GM18951 (cell line): ENCODE measurements around the gene CITED4.

Experiments used
- POLR2A ChIP-seq: IDR thresholded peaks from 4 replicates; pipeline ENCODE4 v1.6.1; 2011; ENCODE audit warnings: mild to moderate bottlenecking; ENCODE audit not compliant: insufficient read length, insufficient read depth; ENCODE audit errors: extremely low read depth
- in situ Hi-C: fragments of 300-500 bp; cut with MboI; formaldehyde crosslinking; loops from one replicate; pipeline ENCODE4 v1.12.0; 2022; ENCODE audit warnings: low sequenced_read_pairs, mixed read lengths, inconsistent platforms; ENCODE audit not compliant: unreplicated experiment

The CITED4 gene

DNA sequence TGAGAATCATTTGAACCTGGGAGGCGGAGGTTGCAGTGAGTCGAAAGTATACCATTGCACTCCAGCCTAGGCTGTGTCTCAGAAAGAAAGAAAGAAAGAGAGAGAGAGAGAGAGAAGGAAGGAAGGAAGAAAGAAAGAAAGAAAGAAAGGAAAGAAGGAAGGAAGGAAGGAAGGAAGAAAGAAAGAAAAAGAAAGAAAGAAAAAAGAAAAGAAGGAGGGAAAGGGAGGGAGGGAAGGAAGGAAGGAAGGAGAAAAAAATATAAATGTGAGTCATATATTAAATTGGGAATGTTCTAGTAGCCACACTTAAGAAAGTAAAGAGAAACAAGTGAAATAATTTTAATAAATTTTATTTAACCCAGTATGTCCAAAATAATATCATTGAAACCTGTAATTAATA, 16.7 kb upstream of the CITED4 start:
- TF ChIP-seq POLR2A = no peak
- in situ Hi-C loops = no loop called here

DNA sequence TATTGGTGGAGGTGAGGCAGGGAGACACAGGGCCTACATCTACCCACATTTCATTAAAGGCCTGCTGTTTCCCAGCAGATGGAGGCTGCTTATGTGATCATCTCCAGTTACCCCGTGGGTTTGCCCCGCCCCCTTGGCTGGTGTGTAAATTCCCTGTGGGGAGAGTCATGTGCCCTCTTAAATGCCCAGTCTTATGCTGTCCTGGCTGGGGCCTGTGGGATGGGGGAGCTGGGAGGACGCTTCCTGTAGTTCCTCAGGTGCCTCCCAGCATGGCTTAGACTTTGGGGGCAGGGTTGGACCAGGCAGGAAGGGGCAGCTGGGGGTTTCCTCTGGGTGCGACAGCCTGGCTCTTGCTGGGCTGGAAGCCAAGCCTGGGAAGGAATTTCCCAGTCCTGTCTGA, 15.5 kb upstream of the CITED4 start:
- in situ Hi-C loops = no loop called here
- no peak for TF ChIP-seq POLR2A

DNA sequence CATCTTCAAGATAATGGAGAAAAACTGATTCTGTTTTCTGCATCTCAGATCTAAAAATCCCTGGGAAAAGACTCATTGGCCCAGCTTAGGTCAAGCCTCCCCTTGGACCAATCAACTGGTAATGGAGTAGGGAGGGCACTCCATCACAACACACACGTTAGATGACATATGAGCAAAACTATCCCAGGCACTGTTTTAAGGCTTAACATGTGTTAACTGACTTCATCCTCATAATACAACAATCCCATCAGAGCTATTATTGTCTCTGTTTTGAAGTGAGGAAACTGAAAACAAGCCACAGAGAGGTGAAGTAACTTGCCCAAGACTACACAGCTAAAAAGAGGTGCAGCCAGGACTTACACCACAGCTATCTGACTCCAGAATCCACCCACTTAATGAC, 14.7 kb upstream of the CITED4 start:
- TF ChIP-seq POLR2A = no peak
- in situ Hi-C loops = no loop called here

DNA sequence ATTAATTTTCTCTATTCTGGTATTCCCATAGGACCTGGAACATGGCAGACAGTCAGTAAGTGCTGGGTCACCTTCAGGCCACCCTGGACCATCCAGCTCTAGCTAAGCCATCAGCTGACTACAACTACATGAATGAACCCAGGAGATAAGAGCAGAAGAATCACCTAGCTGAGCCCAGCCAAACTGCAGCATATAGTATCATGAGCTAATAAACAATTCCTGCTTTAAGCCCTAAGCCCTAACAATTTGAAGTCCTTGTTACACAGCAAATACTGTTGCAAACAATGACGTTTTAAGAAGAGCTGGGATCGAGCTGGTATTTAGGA, 14.2 kb upstream of the CITED4 start:
- in situ Hi-C loops = no loop called here
- TF ChIP-seq POLR2A = no peak

GRCh38 chr1:40873863-40874472, 11.8 kb upstream of the CITED4 start:
- in situ Hi-C loops = no loop called here
- no peak for TF ChIP-seq POLR2A

GRCh38 chr1:40872276-40872675, 10.1 kb upstream of the CITED4 start:
- in situ Hi-C loops = no loop called here
- no peak for TF ChIP-seq POLR2A

GRCh38 chr1:40870135-40870728, 8.1 kb upstream of the CITED4 start:
- in situ Hi-C loops = no loop called here
- TF ChIP-seq POLR2A = no peak

DNA sequence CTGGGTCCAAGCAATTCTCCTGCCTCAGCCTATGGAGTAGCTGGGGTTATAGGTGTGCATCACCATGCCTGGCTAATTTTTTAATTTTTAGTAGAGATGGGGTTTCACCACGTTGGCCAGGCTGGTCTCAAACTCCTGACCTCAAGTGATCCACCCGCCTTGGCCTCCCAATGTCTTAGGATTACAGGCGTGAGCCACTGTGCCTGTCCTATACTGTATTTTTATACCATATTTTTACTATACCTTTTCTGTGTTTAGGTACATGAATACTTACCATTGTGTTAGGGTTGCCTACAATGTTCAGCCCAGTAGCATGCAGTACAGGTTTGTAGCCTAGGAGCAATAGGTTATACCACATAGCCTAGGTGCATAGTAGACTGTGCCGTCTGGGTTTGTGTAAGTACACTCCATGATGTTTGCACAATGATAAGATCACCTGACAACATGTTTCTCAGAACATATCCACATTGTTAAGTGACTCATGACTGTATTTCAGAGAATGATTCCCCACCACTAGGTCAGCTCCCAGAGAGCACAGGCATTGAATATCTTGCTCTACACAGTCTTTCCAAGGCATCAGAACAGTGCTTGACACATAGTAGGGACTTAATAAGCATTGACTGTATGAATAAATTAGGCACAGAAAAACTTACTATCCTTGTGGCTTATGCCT, 6.0 kb upstream of the CITED4 start:
- TF ChIP-seq POLR2A = no peak
- in situ Hi-C loops = no loop called here

DNA sequence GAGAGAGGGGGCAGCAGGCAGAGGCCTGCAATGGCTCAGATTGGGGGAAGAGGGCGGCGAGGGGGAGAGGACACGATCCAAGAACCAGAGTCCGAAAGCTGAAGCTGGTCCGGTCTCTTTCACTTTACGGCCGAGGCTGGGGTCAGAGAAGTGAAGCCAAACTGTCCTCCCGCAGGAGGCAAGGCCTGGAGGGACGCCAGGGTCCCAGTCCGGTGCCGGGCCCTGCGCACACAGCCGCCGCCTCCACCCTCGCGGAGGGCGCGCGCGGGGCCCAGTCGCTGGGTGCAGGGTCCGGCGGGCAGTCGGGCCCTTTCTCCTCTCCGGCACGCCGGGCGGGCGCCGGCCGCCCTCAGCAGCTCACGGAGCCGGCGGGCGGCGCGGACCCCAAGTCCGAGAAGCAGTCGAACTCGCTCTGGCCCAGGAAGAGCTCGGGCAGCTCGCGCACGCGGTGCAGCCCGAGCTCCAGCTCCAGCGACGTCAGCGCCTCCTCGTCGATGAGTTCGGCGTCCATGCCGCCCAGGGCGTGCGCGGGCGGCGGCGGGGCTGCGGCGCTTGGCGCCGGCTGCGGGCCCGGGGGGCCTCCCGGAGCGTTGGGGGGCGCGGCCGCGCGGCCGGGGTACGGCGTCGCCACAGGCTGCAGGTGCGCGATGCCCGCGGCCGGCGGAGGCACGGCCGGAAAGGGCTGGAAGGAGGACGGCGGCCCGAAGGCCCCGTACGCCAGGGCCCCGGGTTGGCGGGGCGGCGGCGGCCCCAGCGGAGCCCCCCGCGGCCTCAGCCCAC, 749 bp downstream of the CITED4 start:
- TF ChIP-seq POLR2A = no peak
- in situ Hi-C loops = no loop called here

- in situ Hi-C loops = no loop called here
- TF ChIP-seq POLR2A = no peak
Measured at GRCh38 chr1:40860706-40861223, 1.4 kb downstream of the CITED4 start.

DNA sequence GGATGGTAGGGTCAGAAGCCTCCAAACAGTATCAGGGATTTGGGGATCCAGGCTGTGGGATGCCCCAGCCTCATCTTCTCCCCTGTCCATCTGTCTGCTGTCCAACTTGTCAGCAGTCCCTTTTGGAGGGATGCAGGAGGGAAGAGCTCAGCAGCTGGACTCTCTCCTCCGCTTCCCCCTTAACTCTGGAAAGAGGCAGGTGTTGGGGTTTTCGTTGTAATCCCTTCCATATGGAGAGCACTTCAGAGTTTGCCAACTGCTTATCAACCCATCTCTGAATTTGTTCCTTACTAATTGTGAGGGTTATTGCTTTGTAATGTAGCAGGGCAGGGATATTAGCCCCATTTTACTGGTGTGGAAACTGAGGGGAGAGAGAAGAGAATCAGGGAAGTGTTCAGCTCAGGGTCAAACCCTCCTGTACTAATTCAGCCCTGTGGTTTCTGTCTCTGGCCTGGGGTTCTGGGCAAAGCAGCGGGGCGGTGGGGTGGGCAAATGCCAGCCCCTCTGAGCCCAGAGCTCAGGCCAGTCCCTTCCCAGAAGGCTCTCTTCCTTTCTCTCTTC, 3.2 kb downstream of the CITED4 start:
- in situ Hi-C loops = loop anchor here (5.0 kb wide), 1 partner anchor 93 kb away; no protein-coding TSS in a partner anchor
- no peak for TF ChIP-seq POLR2A

GRCh38 chr1:40857737-40858136, 4.4 kb downstream of the CITED4 start:
- TF ChIP-seq POLR2A = no peak
- in situ Hi-C loops = loop anchor here (5.0 kb wide), 1 partner anchor 95 kb away; no protein-coding TSS in a partner anchor
